PFSK-1 (cell line): ENCODE results near the gene PVR.

Experiments
- FOXP2 ChIP-seq: optimal IDR thresholded peaks from 2 replicates; pipeline ENCODE3; 2011; ENCODE audit warnings: borderline replicate concordance, control low read depth, inconsistent platforms; ENCODE audit not compliant: insufficient read depth; ENCODE audit errors: extremely low read length, extremely low read depth
- POLR2AphosphoS5 ChIP-seq: IDR thresholded peaks from 2 replicates; pipeline ENCODE4 v1.6.1; 2012; ENCODE audit warnings: low read depth, mild to moderate bottlenecking, control low read depth, low read length, moderate library complexity
- SIN3A ChIP-seq: IDR thresholded peaks from 2 replicates; pipeline ENCODE4 v1.6.1; 2012; ENCODE audit warnings: mild to moderate bottlenecking, low read length, moderate library complexity, borderline replicate concordance; ENCODE audit not compliant: insufficient read depth
- TAF1 ChIP-seq: IDR thresholded peaks from 2 replicates; pipeline ENCODE4 v1.6.1; 2012; ENCODE audit warnings: low read length, control low read depth, borderline replicate concordance; ENCODE audit not compliant: insufficient read depth
- TF ChIP-seq, protein P1 (sequence below), 2 experiments: IDR thresholded peaks; 2 replicates each; pipeline versions ENCODE4 v1.6.1 to v1.8.0; 2011 to 2012; ENCODE audit warnings: low read depth in 2 of 2, low read length in 2 of 2, control low read depth in 1 of 2, inconsistent platforms in 1 of 2, mild to moderate bottlenecking in 1 of 2, moderate library complexity in 1 of 2; ENCODE audit not compliant: insufficient read depth in 1 of 2

DNA sequence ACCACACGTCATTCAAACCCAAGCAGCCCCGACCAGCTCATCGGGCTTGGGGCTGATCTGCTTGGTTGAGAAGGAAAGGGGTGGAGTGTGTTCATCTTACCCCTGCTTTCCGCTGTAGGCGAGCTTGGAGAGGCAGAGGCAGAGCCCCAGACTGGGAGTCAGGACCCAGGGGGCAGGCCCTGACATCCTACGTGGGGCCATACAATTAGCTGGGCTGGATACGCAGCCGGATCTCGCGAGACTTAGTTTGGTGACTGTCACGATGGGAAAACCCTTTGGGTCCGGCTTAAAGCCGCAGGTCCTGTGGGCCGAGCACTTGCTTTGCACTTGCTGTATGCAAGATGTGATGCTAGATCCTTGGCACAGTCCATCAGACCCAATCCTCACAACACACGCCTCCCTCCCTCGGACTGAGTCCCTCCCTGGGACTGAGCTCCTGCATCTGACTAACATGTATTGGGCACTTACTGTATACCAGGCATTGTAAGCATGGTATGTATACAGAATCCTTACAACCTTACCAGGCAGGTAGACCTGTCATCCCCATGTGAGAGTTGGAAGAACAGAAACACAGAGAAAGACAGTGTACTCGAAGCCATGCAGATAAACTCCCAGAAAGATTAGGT is 59.0 kb downstream of the PVR start:
- TF ChIP-seq, protein P1, sequence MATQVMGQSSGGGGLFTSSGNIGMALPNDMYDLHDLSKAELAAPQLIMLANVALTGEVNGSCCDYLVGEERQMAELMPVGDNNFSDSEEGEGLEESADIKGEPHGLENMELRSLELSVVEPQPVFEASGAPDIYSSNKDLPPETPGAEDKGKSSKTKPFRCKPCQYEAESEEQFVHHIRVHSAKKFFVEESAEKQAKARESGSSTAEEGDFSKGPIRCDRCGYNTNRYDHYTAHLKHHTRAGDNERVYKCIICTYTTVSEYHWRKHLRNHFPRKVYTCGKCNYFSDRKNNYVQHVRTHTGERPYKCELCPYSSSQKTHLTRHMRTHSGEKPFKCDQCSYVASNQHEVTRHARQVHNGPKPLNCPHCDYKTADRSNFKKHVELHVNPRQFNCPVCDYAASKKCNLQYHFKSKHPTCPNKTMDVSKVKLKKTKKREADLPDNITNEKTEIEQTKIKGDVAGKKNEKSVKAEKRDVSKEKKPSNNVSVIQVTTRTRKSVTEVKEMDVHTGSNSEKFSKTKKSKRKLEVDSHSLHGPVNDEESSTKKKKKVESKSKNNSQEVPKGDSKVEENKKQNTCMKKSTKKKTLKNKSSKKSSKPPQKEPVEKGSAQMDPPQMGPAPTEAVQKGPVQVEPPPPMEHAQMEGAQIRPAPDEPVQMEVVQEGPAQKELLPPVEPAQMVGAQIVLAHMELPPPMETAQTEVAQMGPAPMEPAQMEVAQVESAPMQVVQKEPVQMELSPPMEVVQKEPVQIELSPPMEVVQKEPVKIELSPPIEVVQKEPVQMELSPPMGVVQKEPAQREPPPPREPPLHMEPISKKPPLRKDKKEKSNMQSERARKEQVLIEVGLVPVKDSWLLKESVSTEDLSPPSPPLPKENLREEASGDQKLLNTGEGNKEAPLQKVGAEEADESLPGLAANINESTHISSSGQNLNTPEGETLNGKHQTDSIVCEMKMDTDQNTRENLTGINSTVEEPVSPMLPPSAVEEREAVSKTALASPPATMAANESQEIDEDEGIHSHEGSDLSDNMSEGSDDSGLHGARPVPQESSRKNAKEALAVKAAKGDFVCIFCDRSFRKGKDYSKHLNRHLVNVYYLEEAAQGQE (IDR thresholded peaks at IDR 0.05; ENCODE audit: insufficient read depth in 1 of 2, low read depth in 2 of 2, low read length in 2 of 2): no peak
- TF ChIP-seq TAF1 (no peak), POLR2AphosphoS5 (no peak), SIN3A (no peak), FOXP2 (no peak)
